Astrocyte of the spinal cord (primary cell): Measurements from ENCODE around the gene FN1.

ENCODE experiments used
- DNase-seq: peaks from one replicate; pipeline ENCODE4 v3.0.0; 2011; ENCODE audit warnings: low read depth, low spot score
- H3K4me3 ChIP-seq: 2 replicates; pipeline ENCODE4 v1.5.1; 2011; ENCODE audit warnings: low read depth, mild to moderate bottlenecking, low read length, moderate library complexity
- in situ Hi-C: cut with HindIII; loops from 2 replicates; pipeline ENCODE4 v1.10.0; 2017; ENCODE audit warnings: low sequenced_read_pairs
- TF ChIP-seq, protein P1 (sequence below): IDR thresholded peaks from 2 replicates; pipeline ENCODE4 v1.5.1; 2012; ENCODE audit warnings: low read depth, mild to moderate bottlenecking, low read length, inconsistent platforms

Gene FN1

DNA sequence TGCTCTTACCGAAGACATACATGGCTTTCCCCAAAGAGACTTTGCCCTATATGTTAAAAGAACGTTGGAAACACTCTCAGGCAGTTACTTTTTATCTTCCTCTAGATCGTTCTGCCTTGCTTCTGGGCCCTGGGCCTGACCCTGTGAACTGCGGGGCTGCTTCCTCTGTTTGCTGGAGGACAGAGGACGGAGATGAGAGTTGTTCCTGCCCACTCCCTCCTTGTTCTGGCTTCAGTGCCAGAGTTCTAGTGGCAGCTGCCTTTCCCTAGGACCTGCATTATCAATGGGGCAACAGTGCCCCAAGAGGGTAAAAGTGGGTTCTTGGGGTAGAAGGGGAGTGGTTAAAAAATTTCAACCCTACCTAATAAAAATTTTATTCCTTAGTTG is 6.5 kb upstream of the FN1 start:
- H3K4me3 ChIP-seq = no peak overlapping the region
- DNase-seq = no peak
- in situ Hi-C loops = no loop called here
- TF ChIP-seq, protein P1, sequence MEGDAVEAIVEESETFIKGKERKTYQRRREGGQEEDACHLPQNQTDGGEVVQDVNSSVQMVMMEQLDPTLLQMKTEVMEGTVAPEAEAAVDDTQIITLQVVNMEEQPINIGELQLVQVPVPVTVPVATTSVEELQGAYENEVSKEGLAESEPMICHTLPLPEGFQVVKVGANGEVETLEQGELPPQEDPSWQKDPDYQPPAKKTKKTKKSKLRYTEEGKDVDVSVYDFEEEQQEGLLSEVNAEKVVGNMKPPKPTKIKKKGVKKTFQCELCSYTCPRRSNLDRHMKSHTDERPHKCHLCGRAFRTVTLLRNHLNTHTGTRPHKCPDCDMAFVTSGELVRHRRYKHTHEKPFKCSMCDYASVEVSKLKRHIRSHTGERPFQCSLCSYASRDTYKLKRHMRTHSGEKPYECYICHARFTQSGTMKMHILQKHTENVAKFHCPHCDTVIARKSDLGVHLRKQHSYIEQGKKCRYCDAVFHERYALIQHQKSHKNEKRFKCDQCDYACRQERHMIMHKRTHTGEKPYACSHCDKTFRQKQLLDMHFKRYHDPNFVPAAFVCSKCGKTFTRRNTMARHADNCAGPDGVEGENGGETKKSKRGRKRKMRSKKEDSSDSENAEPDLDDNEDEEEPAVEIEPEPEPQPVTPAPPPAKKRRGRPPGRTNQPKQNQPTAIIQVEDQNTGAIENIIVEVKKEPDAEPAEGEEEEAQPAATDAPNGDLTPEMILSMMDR = no peak

- no peak for DNase-seq
- TF ChIP-seq, protein P1 = no peak
- H3K4me3 ChIP-seq = no peak overlapping the region
- in situ Hi-C loops = no loop called here
Measured at GRCh38 chr2:215441560-215442400, 5.9 kb upstream of the FN1 start.

DNA sequence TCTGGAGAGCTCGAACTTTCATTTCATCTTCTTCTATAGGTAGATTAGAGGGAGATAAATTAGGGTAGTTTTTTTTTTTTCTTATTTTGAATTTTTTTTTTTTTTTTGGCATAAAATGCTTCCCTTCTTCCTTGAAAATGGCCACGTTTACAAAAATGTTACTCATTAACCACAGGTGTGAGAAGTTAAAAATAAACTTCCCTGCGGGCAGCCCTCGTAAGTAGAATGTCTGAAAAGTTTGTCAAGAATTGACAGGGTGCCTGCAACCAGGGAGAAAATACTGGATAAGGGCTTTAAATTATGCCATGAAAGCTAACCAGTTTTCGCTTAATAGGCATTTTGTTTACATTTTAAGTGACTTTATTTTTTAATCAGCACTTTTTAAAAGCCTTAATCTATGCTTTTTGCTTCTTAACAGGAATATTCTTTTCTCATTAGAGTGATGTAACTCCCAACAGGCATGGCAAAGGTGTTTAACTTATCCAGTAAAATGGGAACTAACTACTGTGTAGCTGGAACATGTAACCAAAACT is 4.2 kb upstream of the FN1 start:
- TF ChIP-seq, protein P1 = no peak
- H3K4me3 ChIP-seq = no peak overlapping the region
- DNase-seq = no peak
- in situ Hi-C loops = no loop called here

DNA sequence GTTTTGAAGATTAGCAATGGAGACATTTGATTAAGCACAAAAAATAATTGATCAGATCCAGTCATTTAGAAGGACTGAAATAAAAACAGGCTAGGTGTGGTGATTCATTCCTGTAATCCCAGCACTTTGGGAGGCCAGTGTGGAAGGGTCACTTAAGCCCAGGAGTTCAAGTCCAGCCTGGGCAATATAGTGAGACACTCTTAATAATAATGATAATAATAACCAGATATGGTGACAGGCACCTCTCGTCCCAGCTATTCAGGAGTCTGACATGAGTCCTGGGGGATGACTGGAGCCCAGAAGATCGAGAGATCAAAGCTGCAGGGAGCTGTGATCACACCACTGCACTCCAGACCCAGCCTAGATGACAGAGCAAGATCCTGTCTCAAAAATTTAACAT is 3.5 kb upstream of the FN1 start:
- in situ Hi-C loops = no loop called here
- TF ChIP-seq, protein P1 = no peak
- no peak for DNase-seq
- H3K4me3 ChIP-seq = no peak overlapping the region

- no peak overlapping the region for H3K4me3 ChIP-seq
- peak; percentile 38 for DNase-seq
- TF ChIP-seq, protein P1 = no peak
- in situ Hi-C loops = no loop called here
Measured at GRCh38 chr2:215437614-215438013, 1.7 kb upstream of the FN1 start.

DNA sequence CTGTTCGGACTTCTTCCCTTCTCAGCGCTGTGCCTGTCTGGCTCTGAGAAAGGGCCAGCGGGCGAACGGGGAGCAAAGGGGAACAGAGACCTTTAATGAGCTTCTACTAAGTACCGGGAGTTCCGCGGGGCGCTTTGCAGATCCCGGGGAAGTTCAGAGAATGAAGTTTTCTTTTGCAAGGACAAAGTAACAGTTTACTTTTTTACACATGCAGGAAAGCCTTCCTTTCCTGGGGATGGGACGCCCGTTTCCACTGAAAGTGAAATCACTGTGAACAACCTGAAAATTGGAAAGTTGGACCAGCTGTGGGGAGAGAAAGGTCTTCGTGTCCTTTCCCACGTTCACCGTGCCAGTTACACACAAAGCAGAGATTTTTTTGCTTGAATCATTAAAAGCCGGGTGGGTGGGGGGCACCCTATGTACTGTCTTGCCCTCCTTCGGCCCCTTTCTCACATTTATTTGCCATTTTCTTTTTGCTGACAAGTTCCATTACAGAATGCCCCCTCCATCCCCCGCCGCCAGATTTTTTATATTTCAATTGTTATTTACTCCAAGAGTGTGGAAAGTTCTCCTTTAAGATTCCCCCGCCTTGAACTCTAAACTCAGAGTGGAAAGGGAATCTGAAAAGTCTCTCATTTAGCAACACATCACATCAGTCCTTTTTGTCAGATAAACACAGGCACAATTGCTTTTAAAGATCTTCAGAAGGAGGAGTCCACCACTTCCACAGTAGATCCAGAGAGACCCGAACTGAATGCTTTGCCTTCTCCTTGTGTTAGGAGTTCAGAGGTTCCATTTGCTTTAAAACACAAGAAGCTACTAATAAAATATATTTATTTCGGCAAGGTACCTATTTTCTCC is 1.1 kb upstream of the FN1 start:
- H3K4me3 ChIP-seq = peak overlapping the region; percentile 58
- TF ChIP-seq, protein P1 = no peak
- in situ Hi-C loops = no loop called here
- peak; percentile 63 for DNase-seq
